Smooth muscle cell (in vitro differentiated cells): ENCODE data around the gene LRRIQ1. TPM values are rescaled to one million over a fixed set of nuclear protein-coding genes. Genes with fewer than 3 reads are reported as not detected.
"Not testable (repeated sequence)": the region's sequence is repeated elsewhere in the genome, so short reads cannot be mapped to it uniquely, and the experiment has no call there.

Source experiments
- DNase-seq: peaks from one replicate; lab custom pipeline; 2025; ENCODE audit not compliant: unreplicated experiment; lab: John Stamatoyannopoulos, UW
- H2AFZ ChIP-seq: fragments of 200-600 bp; sonication (generic); 2 replicates; pipeline ENCODE4 v1.6.0; 2016; ENCODE audit warnings: antibody characterized with exemption, low read depth, mild to moderate bottlenecking
- H3F3A ChIP-seq: fragments of 200-600 bp; sonication (generic); 2 replicates; pipeline ENCODE4 v1.6.0; 2017; ENCODE audit warnings: antibody characterized with exemption, low read depth
- H3K27ac ChIP-seq: fragments of 200-600 bp; sonication (generic); 2 replicates; pipeline ENCODE4 v1.5.1; 2016; ENCODE audit warnings: low read depth, mild to moderate bottlenecking
- H3K27me3 ChIP-seq: fragments of 200-600 bp; sonication (generic); 2 replicates; pipeline ENCODE4 v1.6.1; 2016; ENCODE audit warnings: low read depth, mild to moderate bottlenecking
- H3K36me3 ChIP-seq: fragments of 200-600 bp; sonication (generic); 2 replicates; pipeline ENCODE4 v1.5.1; 2016; ENCODE audit warnings: low read depth
- H3K4me1 ChIP-seq: fragments of 200-600 bp; sonication (generic); 2 replicates; pipeline ENCODE4 v1.5.1; 2016; ENCODE audit warnings: low read depth
- H3K4me2 ChIP-seq: fragments of 200-600 bp; sonication (generic); 2 replicates; pipeline ENCODE4 v1.6.0; 2016; ENCODE audit warnings: mild to moderate bottlenecking
- H3K4me3 ChIP-seq: fragments of 200-600 bp; sonication (generic); 2 replicates; pipeline ENCODE4 v1.5.1; 2016; ENCODE audit warnings: mild to moderate bottlenecking
- H3K79me2 ChIP-seq: fragments of 200-600 bp; sonication (generic); 2 replicates; pipeline ENCODE4 v1.6.0; 2016; ENCODE audit warnings: low read depth, mild to moderate bottlenecking
- H3K9ac ChIP-seq: fragments of 200-600 bp; sonication (generic); 2 replicates; pipeline ENCODE4 v1.6.0; 2016; ENCODE audit warnings: low read depth
- H3K9me3 ChIP-seq: fragments of 200-600 bp; sonication (generic); replicated peaks from 2 replicates; pipeline ENCODE4 v1.5.1; 2016; ENCODE audit warnings: low read depth
- H4K20me1 ChIP-seq: fragments of 200-600 bp; sonication (generic); 2 replicates; pipeline ENCODE4 v1.6.0; 2016; ENCODE audit warnings: low read depth
- WGBS: methylation state at CpG from one replicate; pipeline ENCODE4 v1.1.7; 2016; ENCODE audit warnings: low lambda C conversion rate; 5-methylcytosine and 5-hydroxymethylcytosine counted together
- polyA plus RNA-seq: library from polyadenylated mRNA; unstranded; fragments of >200 nt; fragmentation: Nextera tagmentation; extraction: Ambion mirVana; gene quantifications from 2 replicates; pipeline ENCODE4 v1.2.1, GENCODE V29; 2016
- total RNA-seq: library from RNA; depleted of rRNA; stranded (reverse); fragments of >200 nt; gene quantifications from 2 replicates; pipeline ENCODE4 v1.2.3, GENCODE V29; 2014
- TF ChIP-seq, protein P1 (sequence below): fragments of 200-600 bp; sonication (generic); IDR thresholded peaks from 2 replicates; pipeline ENCODE4 v1.5.1; 2017; ENCODE audit warnings: borderline replicate concordance, mild to moderate bottlenecking, antibody characterized with exemption; ENCODE audit not compliant: insufficient read depth, poor library complexity, severe bottlenecking

LRRIQ1 gene
- total and polyA plus RNA-seq, 2 experiments from 2014 or later = 1.3 TPM

DNA sequence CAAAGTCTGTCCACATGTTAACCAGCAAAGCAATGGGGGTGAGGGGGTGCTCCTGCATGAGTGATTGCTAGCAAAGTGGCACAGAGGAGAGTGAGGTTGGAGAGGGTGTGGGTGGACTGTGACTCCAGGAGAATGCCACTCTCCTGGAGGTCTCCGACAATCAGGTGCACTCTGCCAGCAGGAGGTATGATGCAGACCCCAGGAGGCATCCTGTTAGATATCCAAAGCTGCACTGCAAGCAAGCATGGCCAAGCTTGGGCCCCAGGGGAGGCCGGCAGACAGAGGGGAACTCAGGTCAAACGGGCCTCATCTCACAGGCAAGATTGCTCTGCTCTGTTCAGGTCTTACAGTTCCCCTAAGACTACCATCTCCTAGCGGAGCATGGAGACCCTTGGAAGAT, 170.4 kb downstream of the LRRIQ1 start:
- Histone ChIP-seq H3K9me3 (no peaks in the 10 kb centered on the region), H3K4me1 (no peaks in the 10 kb centered on the region), H2AFZ (no peak overlapping the region), H3K9ac (no peak overlapping the region), H4K20me1 (no peaks in the 10 kb centered on the region), H3K27ac (no peak overlapping the region), H3K4me2 (no peak overlapping the region), H3K4me3 (no peak overlapping the region), H3K36me3 (no peaks in the 10 kb centered on the region), H3K79me2 (no peaks in the 10 kb centered on the region), H3F3A (no peaks in the 10 kb centered on the region), H3K27me3 (no peaks in the 10 kb centered on the region)
- 88% methylated on average over 4 of the region's 4 CpGs for WGBS
- TF ChIP-seq, protein P1, sequence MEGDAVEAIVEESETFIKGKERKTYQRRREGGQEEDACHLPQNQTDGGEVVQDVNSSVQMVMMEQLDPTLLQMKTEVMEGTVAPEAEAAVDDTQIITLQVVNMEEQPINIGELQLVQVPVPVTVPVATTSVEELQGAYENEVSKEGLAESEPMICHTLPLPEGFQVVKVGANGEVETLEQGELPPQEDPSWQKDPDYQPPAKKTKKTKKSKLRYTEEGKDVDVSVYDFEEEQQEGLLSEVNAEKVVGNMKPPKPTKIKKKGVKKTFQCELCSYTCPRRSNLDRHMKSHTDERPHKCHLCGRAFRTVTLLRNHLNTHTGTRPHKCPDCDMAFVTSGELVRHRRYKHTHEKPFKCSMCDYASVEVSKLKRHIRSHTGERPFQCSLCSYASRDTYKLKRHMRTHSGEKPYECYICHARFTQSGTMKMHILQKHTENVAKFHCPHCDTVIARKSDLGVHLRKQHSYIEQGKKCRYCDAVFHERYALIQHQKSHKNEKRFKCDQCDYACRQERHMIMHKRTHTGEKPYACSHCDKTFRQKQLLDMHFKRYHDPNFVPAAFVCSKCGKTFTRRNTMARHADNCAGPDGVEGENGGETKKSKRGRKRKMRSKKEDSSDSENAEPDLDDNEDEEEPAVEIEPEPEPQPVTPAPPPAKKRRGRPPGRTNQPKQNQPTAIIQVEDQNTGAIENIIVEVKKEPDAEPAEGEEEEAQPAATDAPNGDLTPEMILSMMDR = no peak
- DNase-seq = no peak

GRCh38 chr12:85224339-85224738, 188.2 kb downstream of the LRRIQ1 start:
- H3F3A ChIP-seq, H3K27me3 ChIP-seq, H4K20me1 ChIP-seq, H3K4me2 ChIP-seq, H3K9me3 ChIP-seq, H3K36me3 ChIP-seq, H3K4me3 ChIP-seq, H3K4me1 ChIP-seq, H2AFZ ChIP-seq, DNase-seq, H3K9ac ChIP-seq, H3K79me2 ChIP-seq, H3K27ac ChIP-seq: not testable (repeated sequence)
- WGBS = 91% methylated on average over 1 of the region's 1 CpG

DNA sequence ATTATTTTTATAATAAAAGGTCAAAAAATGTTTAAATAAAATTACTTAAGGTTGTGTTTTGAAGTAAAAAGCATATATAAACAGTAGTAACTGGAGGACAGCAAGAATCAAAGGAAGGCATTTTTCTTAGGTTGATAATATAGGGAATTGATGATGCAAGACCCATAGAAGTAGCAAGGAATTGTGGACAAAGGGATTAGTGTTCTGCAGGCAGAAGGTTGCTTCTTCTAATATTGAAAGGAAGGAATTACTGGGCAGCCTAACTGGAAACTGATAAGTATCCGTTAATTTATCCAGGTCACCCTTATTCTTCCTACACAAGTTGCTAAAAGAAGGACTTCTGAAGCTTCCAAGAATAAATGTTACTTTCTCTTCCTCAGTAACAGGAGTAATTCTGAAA, 189.3 kb downstream of the LRRIQ1 start:
- DNase-seq = no peak
- TF ChIP-seq, protein P1 = no peak
- Histone ChIP-seq H3K9me3 (no peaks in the 10 kb centered on the region), H3K27ac (no peak overlapping the region), H4K20me1 (no peaks in the 10 kb centered on the region), H3K27me3 (no peaks in the 10 kb centered on the region), H3K79me2 (no peaks in the 10 kb centered on the region), H3K4me2 (no peak overlapping the region), H2AFZ (no peak overlapping the region), H3K36me3 (no peaks in the 10 kb centered on the region), H3K4me3 (no peak overlapping the region), H3F3A (no peaks in the 10 kb centered on the region), H3K4me1 (no peaks in the 10 kb centered on the region), H3K9ac (no peak overlapping the region)
- WGBS = 85% methylated on average over 1 of the region's 1 CpG

DNA sequence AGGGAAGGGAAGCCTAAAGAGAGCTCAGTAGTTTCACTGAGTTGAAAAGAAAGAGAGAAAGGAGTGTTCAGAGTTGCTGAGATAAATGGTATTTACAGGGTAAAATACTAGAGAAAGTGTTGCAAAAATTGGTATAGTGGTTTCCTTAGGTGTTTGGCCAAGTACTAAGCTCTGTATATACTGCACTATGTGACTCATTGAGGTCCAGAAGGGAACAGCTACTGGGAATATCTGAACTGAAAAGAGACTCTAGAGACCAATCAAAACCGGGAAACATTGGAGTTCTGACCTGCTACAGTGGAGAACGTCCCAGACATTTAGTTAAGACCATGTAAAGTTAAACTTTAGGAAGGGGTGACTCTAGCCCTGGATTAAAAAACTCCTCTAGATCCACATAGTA, 201.2 kb downstream of the LRRIQ1 start:
- no peaks in the 10 kb centered on the region for H3F3A ChIP-seq
- no peaks in the 10 kb centered on the region for H3K36me3 ChIP-seq
- H3K9ac ChIP-seq = no peak overlapping the region
- no peaks in the 10 kb centered on the region for H3K4me1 ChIP-seq
- H3K27ac ChIP-seq = no peak overlapping the region
- H3K79me2 ChIP-seq = no peaks in the 10 kb centered on the region
- no peaks in the 10 kb centered on the region for H3K9me3 ChIP-seq
- no peak overlapping the region for H2AFZ ChIP-seq
- 68% methylated on average over 2 of the region's 2 CpGs for WGBS
- TF ChIP-seq, protein P1 = no peak
- no peaks in the 10 kb centered on the region for H4K20me1 ChIP-seq
- no peaks in the 10 kb centered on the region for H3K27me3 ChIP-seq
- H3K4me3 ChIP-seq = no peak overlapping the region
- no peak for DNase-seq
- H3K4me2 ChIP-seq = no peak overlapping the region
